ENCODE measurements around the gene GTF2F2.
A peak's percentile ranks its signal among the peaks of the same experiment; 100 is the strongest.
"Not testable (repeated sequence)": the region's sequence is repeated elsewhere in the genome, so short reads cannot be mapped to it uniquely, and the experiment has no call there.

GTF2F2 gene

DNA sequence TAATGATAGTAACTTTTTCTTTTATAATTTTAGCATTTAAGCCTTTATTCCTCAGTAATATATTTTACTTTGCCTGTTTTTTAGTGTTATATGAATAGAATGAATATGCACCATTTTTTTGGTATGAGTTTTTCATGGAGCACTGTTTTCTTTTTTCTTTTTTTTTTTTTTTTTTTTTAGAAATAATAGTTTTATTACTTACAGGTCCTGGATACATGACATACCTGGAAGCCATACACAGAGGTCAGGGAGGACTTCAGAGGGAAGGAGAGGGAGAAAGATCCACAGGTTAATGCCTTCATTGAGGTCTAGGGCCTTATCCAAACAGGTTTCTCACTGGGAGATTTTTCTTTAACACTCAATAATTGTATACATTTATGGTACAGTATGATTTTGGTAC lies 54.2 kb downstream of the GTF2F2 start:
- no peak for DNase-seq (ENCODE audit: low read depth, low spot score)
- no peak overlapping the region for H3K27ac ChIP-seq

DNA sequence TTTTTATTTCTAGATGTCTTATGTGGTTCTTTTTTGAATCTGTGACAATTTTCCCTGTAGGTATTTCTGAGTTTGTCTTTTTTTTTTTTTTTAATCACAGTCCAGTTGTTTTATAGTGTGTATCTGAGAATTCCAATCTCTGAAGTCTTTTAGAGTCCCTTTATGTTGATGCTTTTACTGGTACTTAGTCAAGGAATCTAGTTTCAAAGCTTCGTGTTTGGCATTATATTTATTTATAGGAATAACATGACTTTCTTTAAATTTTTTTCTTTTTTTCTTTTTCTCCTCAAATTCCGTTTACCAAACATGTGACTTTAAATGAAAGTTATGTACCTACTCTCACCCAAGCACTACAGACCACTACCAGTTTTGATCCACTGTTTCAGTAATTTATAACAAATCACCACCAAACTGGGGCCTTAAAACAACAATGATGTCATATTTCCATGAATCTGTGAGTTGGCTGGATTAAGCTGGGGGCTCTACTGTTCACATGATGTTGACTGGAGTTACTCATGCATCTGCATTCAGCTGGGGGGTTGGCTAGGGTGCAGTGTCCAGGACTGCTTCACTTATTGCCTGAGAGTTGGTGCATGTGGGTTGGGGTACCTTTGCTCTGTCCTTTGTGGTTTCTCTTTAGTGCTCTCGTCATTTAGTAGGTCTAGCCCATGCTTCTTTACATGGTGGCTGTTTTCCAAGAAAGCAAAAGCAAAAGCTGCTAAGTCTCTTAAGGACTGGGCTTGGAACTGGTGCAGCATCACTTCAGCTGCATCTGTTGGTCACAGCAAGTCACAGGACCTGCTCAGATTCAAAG lies 58.2 kb downstream of the GTF2F2 start:
- H3K27ac ChIP-seq: no peak overlapping the region
- no peak for DNase-seq (ENCODE audit: low read depth, low spot score)

DNA sequence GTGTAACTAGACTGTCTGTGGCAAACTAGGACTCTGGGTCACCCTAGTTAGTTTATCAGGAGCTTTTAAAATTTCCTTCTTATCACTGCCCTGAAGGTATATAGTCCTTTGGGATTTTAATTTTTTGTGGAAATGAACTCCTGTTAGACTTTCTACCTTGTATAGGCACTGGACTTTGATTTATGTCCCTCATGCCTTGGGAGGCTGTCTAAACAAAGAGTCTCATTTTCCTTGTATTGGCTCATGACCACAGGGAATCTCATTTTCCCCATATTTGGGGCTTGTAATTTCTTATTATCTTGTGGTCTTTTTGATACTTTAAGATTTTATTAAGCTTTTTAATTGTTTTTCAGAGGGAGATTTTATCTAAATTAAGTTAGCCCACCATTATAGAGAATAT lies 59.1 kb downstream of the GTF2F2 start:
- DNase-seq (ENCODE audit: low read depth, low spot score): no peak
- H3K27ac ChIP-seq: no peak overlapping the region

DNA sequence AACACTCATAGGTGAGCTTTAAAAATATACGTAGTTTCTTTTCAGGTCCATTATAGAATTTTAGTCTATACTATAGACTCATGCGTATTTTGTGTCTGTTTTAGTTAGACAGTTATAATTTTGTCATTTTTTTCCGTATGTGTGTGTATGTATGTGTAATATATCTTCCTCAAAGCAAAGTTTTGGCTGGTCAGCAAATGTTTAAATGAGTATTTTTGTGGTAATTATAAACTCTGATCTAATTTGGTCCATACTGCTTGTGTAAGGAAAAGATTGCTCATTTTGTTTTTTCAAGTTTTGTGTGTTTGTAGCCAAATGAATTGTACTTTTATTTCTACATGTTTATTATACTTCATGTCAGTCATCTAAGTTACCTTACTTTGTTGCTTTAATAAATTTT lies 60.0 kb downstream of the GTF2F2 start:
- no peak overlapping the region for H3K27ac ChIP-seq
- no peak for DNase-seq (ENCODE audit: low read depth, low spot score)

DNA sequence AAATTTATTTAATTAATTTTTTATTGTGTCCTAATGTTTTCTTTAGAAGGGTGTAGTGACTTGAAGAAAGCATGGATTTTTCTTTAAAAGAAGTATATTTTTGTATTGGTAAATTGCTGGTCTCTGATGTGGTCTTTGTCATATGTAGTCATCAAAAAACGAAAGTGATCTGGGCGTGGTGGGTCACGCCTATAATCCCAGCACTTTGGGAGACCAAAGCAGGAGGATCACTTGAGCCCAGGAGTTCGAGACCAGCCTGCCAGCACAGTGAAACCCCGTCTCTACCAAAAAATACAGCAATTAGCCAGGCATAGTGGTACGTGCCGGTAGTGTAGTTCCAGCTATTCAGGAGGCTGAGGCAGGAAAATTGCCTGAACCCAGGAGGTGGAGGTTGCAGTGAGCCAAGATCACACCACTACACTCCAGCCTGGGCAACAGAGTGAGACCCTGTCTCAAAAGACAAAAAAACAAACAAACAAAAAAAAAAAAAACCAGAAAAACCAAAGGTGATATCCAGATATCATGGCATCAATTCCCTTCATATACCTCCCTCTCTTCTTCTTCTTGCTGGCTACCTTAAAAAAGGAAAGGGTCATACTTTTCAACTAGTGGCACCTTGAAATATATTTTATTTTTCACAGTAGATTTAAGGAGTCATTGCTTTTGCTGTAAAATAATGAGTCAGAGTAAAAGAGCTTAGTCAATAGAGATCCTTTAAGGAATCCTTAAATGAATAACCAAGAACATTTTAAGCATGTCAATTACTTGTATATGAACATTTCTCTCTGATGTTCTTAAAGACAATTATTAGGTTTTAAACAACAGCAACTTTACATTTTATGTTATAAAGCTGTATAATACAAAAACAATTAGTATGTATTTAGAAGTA lies 60.6 kb downstream of the GTF2F2 start:
- no peak for DNase-seq (ENCODE audit: low read depth, low spot score)
- peak overlapping the region; percentile 22 for H3K27ac ChIP-seq

DNA sequence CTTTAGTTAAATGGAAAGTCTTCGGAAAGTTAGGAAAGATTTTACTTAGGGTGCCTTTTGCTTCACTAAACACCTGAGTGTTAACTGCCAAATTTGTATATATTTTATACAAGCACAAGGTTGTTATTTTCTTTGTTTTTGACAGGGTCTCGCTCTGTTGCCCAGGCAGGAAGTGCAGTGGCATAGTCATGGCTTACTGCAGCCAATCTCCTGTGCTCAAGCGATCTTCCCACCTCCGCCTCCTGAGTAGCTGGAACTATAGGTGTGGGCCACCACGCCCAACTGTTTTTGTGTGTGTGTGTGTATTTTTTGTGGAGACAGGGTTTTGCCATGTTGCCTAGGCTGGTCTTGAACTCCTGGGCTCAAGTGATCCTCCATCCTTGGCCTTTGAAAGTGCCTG lies 64.4 kb downstream of the GTF2F2 start:
- no peak overlapping the region for H3K27ac ChIP-seq
- DNase-seq (ENCODE audit: low read depth, low spot score): no peak

DNA sequence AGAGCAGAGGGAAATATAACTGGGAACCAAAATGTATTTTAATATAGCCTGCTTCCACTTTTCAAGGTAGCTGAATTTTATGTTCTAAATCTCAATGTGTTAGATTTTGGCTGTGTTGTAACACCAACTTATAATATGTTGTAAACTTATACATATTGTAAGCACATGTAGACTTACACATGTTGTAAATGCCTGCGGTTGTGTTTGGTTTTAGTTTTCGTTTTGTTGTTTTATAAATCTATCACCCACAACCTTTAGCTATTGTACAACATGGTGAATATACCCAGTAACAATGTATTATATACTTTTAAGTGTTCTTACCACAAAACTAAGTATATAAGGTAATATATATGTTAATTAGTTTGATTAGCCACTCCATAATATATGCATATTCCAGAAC lies 65.0 kb downstream of the GTF2F2 start:
- no peak overlapping the region for H3K27ac ChIP-seq
- DNase-seq (ENCODE audit: low read depth, low spot score): no peak

DNA sequence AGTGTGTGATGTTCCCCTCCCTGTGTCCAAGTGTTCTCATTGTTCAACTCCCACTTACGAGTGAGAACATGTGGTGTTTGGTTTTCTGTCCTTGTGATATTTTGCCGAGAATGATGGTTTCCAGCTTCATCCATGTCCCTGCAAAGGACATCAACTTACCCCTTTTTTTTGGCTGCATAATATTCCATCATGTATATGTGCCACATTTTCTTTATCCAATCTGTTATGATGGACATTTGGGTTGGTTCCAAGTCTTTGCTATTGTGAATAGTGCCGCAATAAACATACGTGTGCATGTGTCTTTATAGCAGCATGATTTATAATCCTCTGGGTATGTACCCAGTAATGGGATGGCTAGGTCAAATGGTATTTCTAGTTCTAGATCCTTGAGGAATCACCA lies 68.8 kb downstream of the GTF2F2 start:
- H3K27ac ChIP-seq: peak overlapping the region; percentile 75

DNA sequence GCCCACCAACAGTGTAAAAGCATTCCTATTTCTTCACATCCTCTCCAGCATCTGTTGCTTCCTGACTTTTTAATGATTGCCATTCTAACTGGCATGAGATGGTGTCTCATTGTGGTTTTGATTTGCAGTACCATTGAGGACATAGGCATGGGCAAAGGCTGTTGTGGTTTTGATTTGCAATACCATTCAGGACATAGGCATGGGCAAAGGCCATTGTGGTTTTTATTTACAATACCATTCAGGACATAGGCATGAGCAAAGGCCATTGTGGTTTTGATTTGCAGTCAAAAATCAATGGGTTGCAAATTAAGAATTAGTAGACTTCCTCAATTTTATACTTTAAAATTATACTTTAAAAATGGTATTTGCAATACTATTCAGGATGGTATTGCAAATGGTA lies 69.2 kb downstream of the GTF2F2 start:
- DNase-seq (ENCODE audit: low read depth, low spot score): peak; percentile 85
- peak overlapping the region; percentile 75 for H3K27ac ChIP-seq

More for the DNA sequence above, 68.8 kb downstream of the GTF2F2 start:
- DNase-seq (ENCODE audit: low read depth, low spot score): not testable (repeated sequence)

DNA sequence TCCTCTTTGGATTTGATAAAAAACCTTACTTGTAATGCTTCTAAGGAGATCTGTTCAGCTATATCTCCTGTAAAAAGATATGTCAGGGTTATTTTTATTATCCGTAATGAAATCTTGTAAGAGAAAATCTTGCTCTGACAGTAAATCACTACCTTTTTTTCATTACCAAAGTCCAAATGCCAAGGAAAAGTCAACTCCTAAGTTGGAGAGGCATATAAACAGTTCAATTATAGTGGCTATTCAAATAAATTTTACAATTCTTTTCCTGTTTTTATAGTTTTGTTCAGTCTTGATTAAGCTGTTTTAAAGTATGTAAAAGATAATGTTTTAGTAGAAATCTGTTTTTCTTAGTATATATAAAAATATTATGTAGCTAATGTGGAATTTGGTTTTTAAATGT lies 71.6 kb downstream of the GTF2F2 start:
- no peak for DNase-seq (ENCODE audit: low read depth, low spot score)
- H3K27ac ChIP-seq: no peak overlapping the region

DNA sequence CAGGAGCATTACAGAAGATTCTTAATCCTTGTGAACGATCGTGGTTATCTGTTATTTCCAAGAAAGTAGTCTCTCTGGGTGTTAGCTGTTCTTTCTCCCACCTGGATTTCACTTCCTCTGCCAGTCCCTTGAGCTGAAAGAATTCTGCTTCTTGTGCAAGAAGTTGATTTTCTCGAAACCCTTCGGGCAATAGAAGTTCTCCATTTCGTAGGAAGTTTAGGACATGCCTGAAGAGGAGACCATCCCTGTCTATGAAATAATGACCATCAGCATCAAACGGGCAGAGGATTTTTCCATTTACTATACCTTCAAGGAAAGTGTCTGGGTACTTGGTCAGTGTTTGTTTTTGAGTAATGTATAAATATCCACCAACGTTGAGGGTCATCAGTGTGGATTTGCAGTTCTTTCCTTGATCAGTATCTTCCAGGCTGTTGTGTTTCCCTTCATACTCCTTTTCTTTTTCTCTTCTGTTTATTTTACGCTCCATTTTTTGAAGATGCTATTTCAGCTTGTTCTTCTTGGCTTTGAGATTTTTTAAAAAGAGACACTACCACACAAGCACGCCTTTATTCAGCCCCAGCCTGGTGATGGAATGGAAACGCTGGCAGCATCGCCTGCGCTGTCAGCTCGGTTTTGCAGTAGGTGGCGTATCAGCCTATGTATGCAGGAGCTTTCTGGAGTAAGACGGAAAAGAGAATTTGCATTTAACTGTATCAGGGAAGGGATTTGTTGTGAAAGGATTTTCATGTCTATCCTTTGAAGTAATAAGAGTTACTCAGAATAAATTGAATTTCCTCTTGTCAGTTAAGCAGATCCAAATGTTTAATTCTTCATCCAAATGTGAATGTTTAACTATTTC lies 74.0 kb downstream of the GTF2F2 start:
- DNase-seq (ENCODE audit: low read depth, low spot score): no peak
- no peak overlapping the region for H3K27ac ChIP-seq

DNA sequence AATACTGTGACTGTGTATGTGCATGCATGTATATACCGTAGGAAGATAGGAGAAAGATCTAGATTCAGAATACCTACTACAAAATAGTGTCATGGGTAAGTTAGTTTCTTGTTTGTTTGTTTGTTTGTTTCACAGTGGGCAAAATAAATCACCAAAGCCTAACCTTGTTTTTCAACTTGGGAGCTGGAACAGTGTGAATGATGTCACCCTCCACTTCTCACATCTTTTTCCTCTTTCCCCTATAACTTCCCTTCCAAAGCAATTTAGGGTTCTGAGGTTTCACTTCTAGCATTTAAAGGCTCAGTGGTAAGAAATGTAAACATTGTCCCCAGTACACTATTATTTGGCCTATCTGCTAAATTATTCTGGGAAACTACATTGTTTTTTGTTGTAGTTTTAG lies 75.1 kb downstream of the GTF2F2 start:
- H3K27ac ChIP-seq: peak overlapping the region; percentile 67
- no peak for DNase-seq (ENCODE audit: low read depth, low spot score)

DNA sequence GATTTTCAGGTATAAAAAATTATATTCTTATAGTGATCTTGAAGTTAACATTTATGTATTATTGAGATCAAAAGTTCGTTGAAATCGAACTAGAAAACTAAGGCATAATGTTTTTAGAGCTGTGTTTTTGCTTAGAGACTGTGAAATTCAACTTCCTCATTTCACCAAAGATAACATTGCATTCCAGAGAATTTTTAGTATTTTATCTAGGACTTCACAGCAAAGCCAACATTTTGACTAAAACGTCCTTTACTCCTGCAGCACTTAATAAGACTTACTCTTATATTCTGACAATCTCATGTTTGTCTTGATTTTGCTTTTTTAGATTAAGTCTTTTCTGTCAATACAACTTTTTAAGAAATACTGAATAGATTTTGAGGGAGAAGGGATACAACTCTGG lies 75.8 kb downstream of the GTF2F2 start:
- H3K27ac ChIP-seq: peak overlapping the region; percentile 67
- no peak for DNase-seq (ENCODE audit: low read depth, low spot score)

DNA sequence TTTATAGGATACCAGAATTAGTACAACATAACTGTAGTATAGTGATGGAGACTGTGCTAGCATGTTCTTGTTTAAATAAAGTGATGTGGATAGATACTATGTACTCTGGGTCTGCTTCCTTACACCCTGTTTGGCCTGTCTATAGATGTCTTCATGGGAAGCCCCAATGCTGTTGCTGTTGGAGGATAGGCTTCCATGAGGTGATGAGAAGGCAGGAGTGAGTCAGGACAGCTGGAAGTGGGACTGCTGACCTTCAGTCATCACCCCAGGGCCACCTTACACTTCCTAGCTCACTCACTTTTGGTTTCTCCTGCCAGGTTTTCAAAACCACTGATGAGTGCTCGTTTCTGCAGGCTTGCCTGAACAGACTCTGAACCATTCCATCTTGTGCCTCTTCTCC lies 76.3 kb downstream of the GTF2F2 start:
- peak; percentile 70 for DNase-seq (ENCODE audit: low read depth, low spot score)

DNA sequence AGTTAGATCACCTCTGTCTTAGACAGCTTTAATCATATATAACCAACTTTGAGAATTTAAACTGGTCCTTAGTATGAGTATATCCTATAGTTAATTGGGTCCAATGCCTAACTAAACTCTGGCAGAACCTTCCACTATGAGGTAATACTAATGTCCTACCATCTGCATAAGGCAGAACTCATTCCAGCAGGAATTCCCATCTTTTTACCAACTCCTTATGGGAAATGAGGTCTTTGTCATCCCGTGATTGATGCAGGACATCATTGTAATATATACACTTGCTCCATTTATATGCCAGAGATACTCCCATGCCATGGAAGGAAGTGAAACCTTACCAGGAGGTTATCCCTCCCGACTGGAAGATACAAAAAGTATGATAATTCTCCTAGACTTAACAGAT lies 77.7 kb downstream of the GTF2F2 start:
- peak overlapping the region; percentile 67 for H3K27ac ChIP-seq
- no peak for DNase-seq (ENCODE audit: low read depth, low spot score)

More for the DNA sequence above, 76.3 kb downstream of the GTF2F2 start:
- H3K27ac ChIP-seq: peak overlapping the region; percentile 67

DNA sequence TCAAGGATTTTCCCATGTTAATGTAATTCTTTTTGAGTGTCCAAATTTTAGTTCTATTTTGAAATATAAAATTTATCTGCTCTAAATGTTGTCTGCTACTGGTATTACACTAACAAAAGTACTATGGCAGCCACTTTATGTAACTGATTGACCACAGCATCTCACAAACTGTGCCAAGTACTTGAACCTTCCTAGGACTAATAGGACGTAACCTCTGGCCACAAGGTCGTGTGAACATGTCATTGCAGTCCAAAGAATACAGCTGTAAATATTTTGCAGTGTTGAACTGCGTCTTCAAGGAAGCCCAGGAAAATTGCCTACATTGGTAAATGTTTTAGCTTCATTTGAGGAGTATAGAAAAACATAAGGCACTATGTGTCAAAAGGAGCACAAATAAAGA lies 78.6 kb downstream of the GTF2F2 start:
- DNase-seq (ENCODE audit: low read depth, low spot score): no peak
- no peak overlapping the region for H3K27ac ChIP-seq

DNA sequence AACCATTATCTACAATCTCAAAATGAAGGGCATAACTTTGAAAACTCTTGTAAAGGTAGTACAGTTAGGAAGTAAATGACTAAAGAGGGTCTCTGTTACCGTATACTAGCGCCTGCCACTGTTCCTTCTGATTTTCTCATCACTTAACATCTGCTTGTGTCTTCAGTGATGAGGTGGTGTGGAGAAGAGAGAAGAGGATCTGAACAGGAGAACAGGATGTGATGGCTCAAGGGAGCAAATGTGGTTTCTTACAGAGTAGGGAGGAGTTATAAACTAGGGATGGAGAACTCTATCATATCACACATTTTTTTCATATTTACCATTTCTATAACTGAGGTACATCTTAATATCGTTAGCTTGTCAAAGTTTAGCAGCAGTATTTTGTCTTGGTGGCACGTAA lies 79.4 kb downstream of the GTF2F2 start:
- DNase-seq (ENCODE audit: low read depth, low spot score): no peak
- H3K27ac ChIP-seq: no peak overlapping the region

DNA sequence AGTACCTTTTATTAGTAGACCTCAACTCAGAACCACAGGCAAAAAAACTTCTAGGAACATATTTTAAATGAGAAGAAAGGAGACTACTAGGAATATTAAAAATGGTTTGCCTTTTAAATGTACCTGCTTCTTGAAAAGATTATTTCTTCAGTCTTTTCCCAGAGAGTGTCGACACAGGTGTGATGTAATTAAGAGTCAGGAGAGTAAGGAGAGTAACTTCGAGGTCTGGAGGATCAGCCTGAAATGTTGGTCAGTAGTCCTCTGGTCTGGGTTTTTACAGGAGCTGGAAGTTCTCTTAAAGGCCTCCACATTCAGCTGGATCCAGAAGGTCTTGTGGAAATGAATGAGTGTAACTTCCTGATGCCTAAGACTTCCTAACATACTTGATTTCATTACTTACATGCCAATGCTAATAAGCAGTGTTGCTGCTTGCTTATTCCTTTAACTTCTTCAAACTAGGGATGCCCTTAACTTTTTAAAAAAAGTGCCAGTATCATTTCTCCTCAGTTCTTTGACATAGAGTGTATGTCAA lies 80.5 kb downstream of the GTF2F2 start, which contains the start of gene KCTD4:
TSS of gene KCTD4 (minus strand) at position 345 of the 532 bp plus-strand sequence. CDS start 6,478 bp downstream, outside the sequence.
- DNase-seq (ENCODE audit: low read depth, low spot score): no peak
- peak within 1 kb of the TSS; percentile 37 for H3K27ac ChIP-seq

DNA sequence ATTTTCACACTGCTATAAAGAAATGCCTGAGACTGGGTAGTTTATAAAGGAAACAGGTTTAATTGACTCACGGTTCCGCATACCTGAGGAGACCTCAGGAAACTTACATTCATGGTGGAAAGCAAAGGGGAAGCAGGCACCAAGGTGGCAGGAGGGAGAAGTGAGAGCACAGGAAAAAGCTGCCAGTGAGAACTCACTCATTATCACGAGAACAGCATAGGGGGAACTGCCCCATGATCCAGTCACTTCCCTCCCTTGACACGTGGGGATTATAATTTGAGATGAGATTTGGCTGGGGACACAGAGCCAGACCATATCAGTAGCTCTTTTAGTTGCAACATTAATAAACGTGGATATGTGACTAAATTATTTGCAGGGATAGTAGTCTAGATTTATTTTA lies 84.8 kb downstream of the GTF2F2 start:
- H3K27ac ChIP-seq: peak overlapping the region; percentile 97
- no peak for DNase-seq (ENCODE audit: low read depth, low spot score)

DNA sequence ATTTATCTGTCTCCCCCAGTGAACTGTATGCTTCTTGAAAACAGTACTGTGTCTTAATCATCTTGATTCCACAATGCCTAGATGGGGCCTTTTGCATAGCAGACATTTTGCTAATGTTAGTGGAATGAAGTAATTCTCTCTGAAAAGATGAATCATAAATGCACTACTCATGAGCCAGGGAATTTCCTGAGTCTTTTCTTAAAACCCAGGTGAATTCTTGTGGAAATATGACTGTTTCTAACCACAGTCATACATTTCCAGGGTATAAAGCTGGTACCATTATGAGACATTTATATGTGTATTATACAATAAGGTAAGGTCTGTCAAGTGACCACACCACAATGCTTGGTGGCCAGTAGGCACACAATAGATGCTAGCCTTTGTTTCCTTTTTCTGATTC lies 86.0 kb downstream of the GTF2F2 start:
- peak; percentile 77 for DNase-seq (ENCODE audit: low read depth, low spot score)
- H3K27ac ChIP-seq: peak overlapping the region; percentile 97
